NT2/D1 (cell line): ENCODE data around the gene CCDC85C.

ENCODE experiments used
- SUZ12 ChIP-seq: IDR thresholded peaks from 2 replicates; pipeline ENCODE4 v1.6.1; 2011; ENCODE audit not compliant: insufficient read length, insufficient read depth; ENCODE audit errors: extremely low read depth
- YY1 ChIP-seq: IDR thresholded peaks from 2 replicates; pipeline ENCODE4 v1.6.1; 2011; ENCODE audit not compliant: insufficient read length, insufficient read depth

DNA sequence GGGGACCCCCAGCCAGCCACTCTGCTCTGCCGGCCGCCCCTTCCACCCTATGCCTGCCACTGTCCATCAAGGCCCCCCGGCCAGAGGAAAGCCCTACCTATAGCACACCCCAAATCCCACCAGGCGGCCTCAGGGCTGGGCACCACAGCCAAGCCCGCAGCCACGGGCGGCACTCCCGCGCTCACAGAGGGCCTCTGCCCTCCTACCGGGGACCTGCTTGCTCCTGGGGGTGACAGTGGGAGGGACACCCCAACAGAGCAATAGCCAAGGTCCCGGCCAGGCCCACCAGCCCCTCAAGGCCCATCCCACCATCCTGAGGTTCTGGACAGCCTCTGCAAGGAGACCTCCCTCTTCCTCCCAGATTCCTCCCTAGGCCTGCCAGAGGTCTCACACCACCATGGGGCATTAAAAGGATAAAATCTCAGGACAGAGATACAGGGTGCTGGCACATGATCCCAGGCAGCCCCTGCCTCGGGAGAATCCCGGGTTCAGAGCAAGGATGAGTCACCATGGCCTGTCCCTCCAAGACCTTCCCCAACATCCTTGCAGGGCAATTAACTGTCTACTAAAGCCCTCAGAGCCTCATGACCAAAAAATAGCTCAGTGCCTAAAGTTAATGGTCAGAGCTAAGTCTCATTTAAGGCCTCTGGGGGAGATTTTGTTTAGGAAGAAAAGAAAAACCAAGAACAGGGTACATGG, 17.1 kb downstream of the CCDC85C start:
- TF ChIP-seq YY1 (no peak), SUZ12 (no peak)
